Aorta (tissue), 5 donors: ENCODE measurements around the gene CDK14. TPM values are rescaled to one million over a fixed set of nuclear protein-coding genes. Genes with fewer than 3 reads are reported as not detected.

Experiments
- ATAC-seq: fragments of 200-7000 bp; cut with Tn5 transposase; one replicate; pipeline ENCODE4 v1.9.1; 2022; ENCODE audit warnings: moderate library complexity; ENCODE audit not compliant: low FRiP score
- DNase-seq, 2 donors: peaks; one replicate each; pipeline ENCODE4 v3.0.0-alpha.2; 2020
- H3K27ac ChIP-seq, 2 donors: one replicate each; pipeline ENCODE4 v1.5.1; 2013; ENCODE audit warnings: low read length in 2 of 2, mild to moderate bottlenecking in 2 of 2, moderate library complexity in 2 of 2, control low read depth in 1 of 2, inconsistent platforms in 1 of 2, low read depth in 1 of 2
- H3K27me3 ChIP-seq, 2 donors: one replicate each; pipeline ENCODE4 v1.6.1; 2013; ENCODE audit warnings: control low read depth in 1 of 2, low read length in 1 of 2, mild to moderate bottlenecking in 1 of 2, moderate library complexity in 1 of 2; ENCODE audit not compliant: insufficient read depth in 2 of 2, control insufficient read depth in 1 of 2
- H3K36me3 ChIP-seq, 2 donors: one replicate each; pipeline ENCODE4 v1.6.1; 2013; ENCODE audit warnings: control low read depth in 1 of 2, low read length in 1 of 2, mild to moderate bottlenecking in 1 of 2; ENCODE audit not compliant: insufficient read depth in 2 of 2, control insufficient read depth in 1 of 2
- H3K4me1 ChIP-seq, 2 donors: one replicate each; pipeline ENCODE4 v1.6.1; 2013; ENCODE audit warnings: low read length in 2 of 2, control low read depth in 1 of 2, mild to moderate bottlenecking in 1 of 2, moderate library complexity in 1 of 2; ENCODE audit not compliant: insufficient read depth in 2 of 2, control insufficient read depth in 1 of 2
- H3K4me3 ChIP-seq, 2 donors: one replicate each; pipeline ENCODE4 v1.5.1; 2013; ENCODE audit warnings: low read length in 2 of 2, control low read depth in 1 of 2, mild to moderate bottlenecking in 1 of 2
- H3K9me3 ChIP-seq: one replicate; pipeline ENCODE4 v1.6.1; 2013; ENCODE audit warnings: mild to moderate bottlenecking, low read length; ENCODE audit not compliant: control insufficient read depth
- WGBS, 2 donors: extraction: QIAGEN DNeasy Blood & Tissue Kit; methylation state at CpG; one replicate each; pipeline ENCODE4 v1.1.7; 2013; 5-methylcytosine and 5-hydroxymethylcytosine counted together
- intact Hi-C, 2 donors: fragments of 100-400 bp; cut with DNase I; formaldehyde crosslinking; loops; one replicate each; pipeline versions ENCODE4 v1.14.2 to v1.15.0; 2022
- polyA plus RNA-seq, 2 donors: library from polyadenylated mRNA; stranded (reverse); fragments of 200-250 nt; gene quantifications; one replicate each; pipeline ENCODE4 v1.2.3, GENCODE V29; 2013
- total RNA-seq, 2 donors: library from RNA; stranded (reverse); fragmentation: NEBNext Ultra II Directional; extraction: Animal tissue kit (Norgen Biotek cat#: 25700); gene quantifications; one replicate each; pipeline ENCODE4 v1.2.1, GENCODE V29; 2021
- donor health status: healthy with polysubstance abuse.
- donor health status: Bipolar disorder and iron deficiency.
- donor health status: DM: no; HTN: no; CAD: no.
- donor health status: DM: no; HTN: no; CAD: no.
- donor health status: DM: yes; HTN: yes; CAD: no.

CDK14 gene
- total and polyA plus RNA-seq, 4 donors = 4.6 to 72.4 (median 29.5) TPM

DNA sequence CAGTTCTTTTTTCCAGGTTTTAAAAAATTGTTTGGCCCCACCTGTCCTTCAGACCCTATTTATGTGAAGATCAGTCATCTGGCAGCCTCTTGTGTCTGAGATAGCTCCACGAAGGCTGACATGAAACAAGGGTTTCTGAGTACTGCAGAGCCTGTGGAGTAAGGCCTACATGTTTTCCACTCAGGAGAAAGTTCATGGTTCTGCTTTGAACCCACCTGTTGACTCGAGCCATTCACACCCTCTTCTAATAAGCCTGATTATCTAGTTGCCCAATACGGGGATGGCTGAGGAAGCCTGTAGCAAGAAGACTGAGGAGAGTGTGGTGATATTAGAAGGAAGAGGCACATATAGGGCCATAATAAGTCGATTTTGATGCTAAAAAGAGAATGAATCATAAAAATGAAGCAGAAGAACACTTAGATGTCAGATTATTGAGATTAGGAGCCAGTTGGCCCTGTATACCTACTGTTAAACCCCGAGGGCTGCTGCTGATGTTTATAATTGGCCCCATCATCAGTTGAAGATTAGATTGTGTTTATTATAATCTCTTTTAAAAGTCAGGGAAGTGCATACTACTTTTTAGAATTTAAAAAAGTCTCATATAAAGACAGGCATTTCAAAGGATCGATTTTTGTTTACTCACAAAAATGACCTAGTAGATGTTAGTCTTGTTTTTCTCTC lies 109.4 kb downstream of the CDK14 start:
- H3K9me3 ChIP-seq = no peaks in the 10 kb centered on the region

DNA sequence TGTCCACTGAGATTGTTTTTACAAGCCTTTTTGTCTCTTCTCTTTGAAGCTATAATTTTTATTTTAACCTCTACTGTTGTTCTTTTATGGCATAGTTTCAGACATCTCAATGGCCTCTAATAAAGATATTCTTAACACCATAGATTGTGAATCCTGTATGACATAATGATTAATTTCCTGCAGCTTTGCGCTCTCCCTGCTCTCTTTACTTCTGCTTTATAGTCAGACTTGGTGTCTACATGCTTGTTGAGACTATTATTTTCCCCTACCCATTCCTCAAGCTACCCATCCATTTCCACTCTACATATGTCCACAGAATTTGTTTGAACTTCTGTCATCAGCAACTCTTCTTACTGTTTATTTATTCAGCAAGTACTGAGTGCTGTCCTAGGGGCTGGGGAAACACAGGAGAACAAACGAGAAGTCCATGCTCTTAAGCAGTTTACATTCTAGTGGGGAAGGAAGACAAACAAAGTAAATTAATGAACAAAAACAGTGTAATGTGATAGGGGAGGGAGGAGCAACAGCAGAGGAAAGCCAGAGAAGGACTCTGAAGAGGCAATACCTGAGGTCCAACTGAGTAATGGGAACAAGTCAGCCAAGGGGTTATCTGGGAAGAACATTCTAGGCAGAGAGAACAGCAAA lies 110.1 kb downstream of the CDK14 start:
- peaks cover 0 to 14% of the 10 kb centered on the region in 2 donors for H3K4me1 ChIP-seq
- ATAC-seq (no peak), DNase-seq (no peak)
- H3K36me3 ChIP-seq = no peaks in the 10 kb centered on the region
- 87 to 93% methylated on average over 2 of the region's 2 CpGs for WGBS, 2 donors
- H3K9me3 ChIP-seq = no peaks in the 10 kb centered on the region
- no peak overlapping the region for H3K4me3 ChIP-seq
- no peak overlapping the region for H3K27ac ChIP-seq
- intact Hi-C loops = loop anchor here in 1 of 2 donors (10.0 kb wide), 1 partner anchor 111 kb away; the partner anchor contains the start of gene CDK14
- no peaks in the 10 kb centered on the region for H3K27me3 ChIP-seq

More for the DNA sequence above, 109.4 kb downstream of the CDK14 start:
- DNase-seq = no peak
- intact Hi-C loops = loop anchor here in 1 of 2 donors (10.0 kb wide), 1 partner anchor 111 kb away; the partner anchor contains the start of gene CDK14
- Histone ChIP-seq H3K27me3 (no peaks in the 10 kb centered on the region), H3K27ac (no peak overlapping the region), H3K36me3 (no peaks in the 10 kb centered on the region), H3K4me1 (peaks cover 0 to 14% of the 10 kb centered on the region in 2 donors), H3K4me3 (no peak overlapping the region)
- WGBS, 2 donors = 76 to 80% methylated on average over 6 of the region's 6 CpGs
- no peak for ATAC-seq

DNA sequence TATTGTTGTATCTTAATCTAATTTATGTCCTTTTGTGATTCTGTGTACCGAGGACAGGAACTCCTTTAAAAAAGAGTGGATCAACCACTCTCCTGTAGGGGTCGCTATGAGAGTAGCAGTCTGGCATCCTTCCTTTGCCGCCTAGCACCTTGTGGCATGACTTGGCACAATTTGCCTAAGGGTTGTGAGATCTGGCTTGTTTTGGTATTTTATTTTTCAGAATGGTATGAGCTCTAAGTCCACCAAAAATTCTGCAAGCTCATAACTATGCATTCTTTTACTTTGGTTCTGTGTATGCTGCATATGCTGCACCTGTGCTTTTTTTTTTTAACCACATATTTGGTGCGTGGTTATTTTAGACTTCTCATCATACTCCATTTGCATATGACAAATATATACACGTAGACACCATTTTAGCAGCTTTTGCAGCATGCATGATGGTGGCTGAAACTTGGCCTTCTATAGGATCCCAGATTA lies 112.8 kb downstream of the CDK14 start:
- Histone ChIP-seq H3K27ac (no peak overlapping the region), H3K9me3 (no peaks in the 10 kb centered on the region), H3K36me3 (no peaks in the 10 kb centered on the region), H3K4me3 (no peak overlapping the region), H3K4me1 (peaks cover 0 to 14% of the 10 kb centered on the region in 2 donors), H3K27me3 (no peaks in the 10 kb centered on the region)
- WGBS, 2 donors = 47 to 52% methylated on average over 5 of the region's 5 CpGs
- intact Hi-C loops = loop anchor here in 1 of 2 donors (10.0 kb wide), 1 partner anchor 114 kb away; the partner anchor contains the start of gene CDK14
- ATAC-seq = no peak
- no peak for DNase-seq

DNA sequence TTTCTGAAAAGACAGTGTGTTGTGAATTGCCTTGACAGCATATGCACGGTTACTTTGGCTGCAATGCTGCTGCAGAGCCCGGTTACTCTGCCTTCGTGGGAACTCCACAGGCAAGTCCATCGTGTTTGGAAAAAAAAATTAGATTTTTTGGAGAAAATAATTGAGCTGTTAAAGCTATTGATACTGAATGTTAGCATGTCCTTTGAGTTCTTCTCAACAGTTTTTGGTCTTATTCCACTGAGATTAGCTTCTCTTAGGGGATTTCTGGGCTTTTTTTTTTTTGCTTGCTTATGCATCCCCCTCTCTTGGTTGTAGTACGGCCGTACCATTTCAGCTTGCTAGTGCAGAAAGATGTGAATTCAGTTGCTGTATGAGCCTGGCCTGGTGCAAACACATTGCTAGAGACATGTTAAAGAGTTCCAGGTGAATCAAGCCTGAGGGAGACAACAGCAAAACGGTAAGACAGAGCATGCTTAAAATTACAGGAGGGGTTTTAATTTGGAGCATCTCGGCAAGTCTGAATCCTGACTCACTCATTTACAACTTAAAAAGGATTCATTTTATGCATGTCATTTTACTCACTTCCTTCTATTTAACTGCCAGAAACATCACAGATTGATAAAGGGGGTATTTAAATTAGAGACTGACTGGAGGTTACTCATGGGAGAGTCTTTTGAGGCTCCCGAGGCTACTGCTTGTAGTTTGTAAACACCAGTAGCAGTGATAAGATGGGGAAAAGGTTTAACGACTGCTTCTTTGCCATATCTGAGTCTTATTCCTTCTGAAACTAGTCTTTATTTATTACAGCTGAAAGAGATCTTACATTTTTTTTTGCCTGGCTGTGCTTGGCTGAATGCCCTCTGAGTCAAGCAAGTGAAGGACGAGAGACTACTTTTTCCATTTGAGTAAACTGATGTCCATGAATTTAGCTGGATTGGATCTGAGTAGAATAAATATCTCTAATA lies 113.7 kb downstream of the CDK14 start:
- Histone ChIP-seq H3K27ac (no peak overlapping the region), H3K4me1 (peaks cover 0 to 14% of the 10 kb centered on the region in 2 donors), H3K27me3 (no peaks in the 10 kb centered on the region), H3K36me3 (no peaks in the 10 kb centered on the region), H3K9me3 (no peaks in the 10 kb centered on the region), H3K4me3 (peak overlapping the region; percentile 16 to 20)
- 5 to 8% methylated on average over 11 of the region's 11 CpGs for WGBS, 2 donors
- intact Hi-C loops = loop anchor here (10.0 kb wide), 2 partner anchors 115 to 325 kb away; partner anchors contain the start of gene CDK14 (in 1 of the 2)
- DNase-seq = no peak
- ATAC-seq = peak; percentile 40

DNA sequence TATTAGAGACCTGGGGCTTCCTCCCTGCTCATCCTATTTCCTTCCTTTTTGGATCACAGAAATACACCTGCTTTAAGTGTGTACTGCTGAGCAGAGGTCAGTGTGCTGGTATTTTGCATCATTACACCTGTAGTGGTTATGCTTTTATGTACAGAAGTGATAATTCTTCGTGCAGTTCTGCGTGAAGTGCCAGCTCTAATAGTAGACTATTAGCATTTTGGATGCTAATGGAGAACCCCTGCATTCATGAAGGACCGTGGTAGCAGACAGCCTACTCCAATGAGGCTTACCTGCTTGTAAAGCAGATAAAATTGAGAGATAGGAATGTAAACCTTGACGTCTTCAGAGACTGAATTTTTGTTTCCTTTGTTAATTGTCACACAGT lies 114.3 kb downstream of the CDK14 start:
- no peaks in the 10 kb centered on the region for H3K9me3 ChIP-seq
- peaks cover 0 to 14% of the 10 kb centered on the region in 2 donors for H3K4me1 ChIP-seq
- ATAC-seq (no peak), DNase-seq (no peak)
- H3K27me3 ChIP-seq = no peaks in the 10 kb centered on the region
- intact Hi-C loops = loop anchor here in 1 of 2 donors (10.0 kb wide), 1 partner anchor 324 kb away; no protein-coding TSS in a partner anchor
- 69 to 78% methylated on average over 4 of the region's 4 CpGs for WGBS, 2 donors
- no peaks in the 10 kb centered on the region for H3K36me3 ChIP-seq
- peak overlapping the region in 1 of 2 donors; percentile 14 for H3K4me3 ChIP-seq
- no peak overlapping the region for H3K27ac ChIP-seq

DNA sequence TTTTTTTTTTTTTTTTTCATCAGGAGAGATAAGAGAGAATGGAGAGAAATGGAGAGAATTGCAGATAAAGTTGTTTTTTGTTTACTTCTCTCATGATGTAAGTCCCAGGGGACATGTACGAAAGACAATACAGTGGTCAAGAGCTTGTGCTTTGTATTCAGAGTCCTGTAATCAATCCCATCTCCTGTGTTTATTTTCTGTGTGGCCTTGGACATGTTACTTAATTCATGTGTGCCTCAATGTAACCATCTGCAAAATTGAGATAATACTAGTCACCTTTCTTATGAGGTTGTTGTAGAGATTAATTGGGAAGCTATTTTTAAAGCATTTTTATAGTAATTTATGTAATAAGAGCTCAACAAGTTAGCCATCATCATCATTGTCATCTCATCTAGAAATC lies 117.5 kb downstream of the CDK14 start:
- 95 to 96% methylated on average over 1 of the region's 1 CpG for WGBS, 2 donors
- intact Hi-C loops = loop anchor here in 1 of 2 donors (10.0 kb wide), 1 partner anchor 321 kb away; no protein-coding TSS in a partner anchor
- H3K27me3 ChIP-seq = no peaks in the 10 kb centered on the region

DNA sequence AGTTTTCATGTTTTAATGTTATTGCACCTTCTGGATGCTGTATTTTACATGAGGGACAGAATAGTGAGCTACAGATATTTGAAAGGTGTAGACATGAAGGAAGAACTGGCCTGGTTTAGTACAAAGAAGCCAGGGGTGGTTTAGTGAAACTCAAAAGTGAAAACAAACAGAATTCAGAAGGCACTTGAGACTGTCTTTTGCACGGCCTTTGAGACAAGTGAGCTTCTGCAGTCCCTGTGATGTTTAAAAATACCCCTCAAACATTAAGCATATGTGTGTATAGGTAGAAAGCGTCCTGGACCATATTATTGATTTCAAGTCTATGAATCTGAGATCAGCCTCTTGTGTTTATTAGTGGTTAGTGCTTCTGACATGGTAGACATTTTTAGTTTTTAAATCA lies 118.9 kb downstream of the CDK14 start:
- intact Hi-C loops = loop anchor here in 1 of 2 donors (10.0 kb wide), 1 partner anchor 320 kb away; no protein-coding TSS in a partner anchor
- H3K4me1 ChIP-seq = peaks cover 0 to 4% of the 10 kb centered on the region in 2 donors
- WGBS, 2 donors = 79 to 86% methylated on average over 2 of the region's 2 CpGs
- H3K27me3 ChIP-seq = no peaks in the 10 kb centered on the region
- DNase-seq = no peak
- no peak for ATAC-seq
- no peak overlapping the region for H3K27ac ChIP-seq
- H3K36me3 ChIP-seq = no peaks in the 10 kb centered on the region
- H3K4me3 ChIP-seq = no peak overlapping the region
- H3K9me3 ChIP-seq = no peaks in the 10 kb centered on the region

More for the DNA sequence above, 117.5 kb downstream of the CDK14 start:
- no peaks in the 10 kb centered on the region for H3K9me3 ChIP-seq
- no peaks in the 10 kb centered on the region for H3K36me3 ChIP-seq
- DNase-seq (no peak), ATAC-seq (no peak)
- peaks cover 0 to 14% of the 10 kb centered on the region in 2 donors for H3K4me1 ChIP-seq
- H3K27ac ChIP-seq = no peak overlapping the region
- H3K4me3 ChIP-seq = no peak overlapping the region
